Spleen (tissue), 7 donors: Measurements from ENCODE around the gene ZNF780A.

Source experiments
- POLR2A ChIP-seq, 3 donors: fragments of 450-650 bp; IDR thresholded peaks; one replicate each; pipeline ENCODE4 v1.5.1; 2017; ENCODE audit warnings: antibody characterized with exemption in 3 of 3, mild to moderate bottlenecking in 1 of 3
- TF ChIP-seq, protein P1 (sequence below), 11 experiments: fragments of 200-600 bp in 7 of 11; fragments of 450-650 bp in 4 of 11; sonication (generic) in 4 of 11; IDR thresholded peaks in 8 of 11; conservative IDR thresholded peaks in 3 of 11; 1 replicate in 7 of 11; 2 replicates in 4 of 11; pipeline versions ENCODE4 v1.4.0 to v1.8.0; 2016 to 2021; ENCODE audit warnings: antibody characterized with exemption in 11 of 11, inconsistent platforms in 4 of 11, mild to moderate bottlenecking in 1 of 11
- donor health status: DM: no; HTN: no; CAD: no; lungs with moderate emphysema.
- donor health status: DM: no; HTN: no; CAD: no.
- donor health status: DM: no; HTN: no; CAD: no.

- TF ChIP-seq POLR2A (IDR thresholded peaks at IDR 0.05), result no peak
- TF ChIP-seq, protein P1, sequence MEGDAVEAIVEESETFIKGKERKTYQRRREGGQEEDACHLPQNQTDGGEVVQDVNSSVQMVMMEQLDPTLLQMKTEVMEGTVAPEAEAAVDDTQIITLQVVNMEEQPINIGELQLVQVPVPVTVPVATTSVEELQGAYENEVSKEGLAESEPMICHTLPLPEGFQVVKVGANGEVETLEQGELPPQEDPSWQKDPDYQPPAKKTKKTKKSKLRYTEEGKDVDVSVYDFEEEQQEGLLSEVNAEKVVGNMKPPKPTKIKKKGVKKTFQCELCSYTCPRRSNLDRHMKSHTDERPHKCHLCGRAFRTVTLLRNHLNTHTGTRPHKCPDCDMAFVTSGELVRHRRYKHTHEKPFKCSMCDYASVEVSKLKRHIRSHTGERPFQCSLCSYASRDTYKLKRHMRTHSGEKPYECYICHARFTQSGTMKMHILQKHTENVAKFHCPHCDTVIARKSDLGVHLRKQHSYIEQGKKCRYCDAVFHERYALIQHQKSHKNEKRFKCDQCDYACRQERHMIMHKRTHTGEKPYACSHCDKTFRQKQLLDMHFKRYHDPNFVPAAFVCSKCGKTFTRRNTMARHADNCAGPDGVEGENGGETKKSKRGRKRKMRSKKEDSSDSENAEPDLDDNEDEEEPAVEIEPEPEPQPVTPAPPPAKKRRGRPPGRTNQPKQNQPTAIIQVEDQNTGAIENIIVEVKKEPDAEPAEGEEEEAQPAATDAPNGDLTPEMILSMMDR (IDR thresholded peaks at IDR 0.05 in 8 of 11, conservative IDR thresholded peaks at IDR 0.05 in 3 of 11), result no peak
These were observed 35.7 kb downstream of the ZNF780A start for GRCh38 chr19:40055049-40055448.
